GM21576 (cell line): ENCODE data around the gene ADAMTSL3.
"Not testable (repeated sequence)": the region's sequence is repeated elsewhere in the genome, so short reads cannot be mapped to it uniquely, and the experiment has no call there.

ENCODE experiments used
- ATAC-seq: cut with Tn5 transposase; IDR thresholded peaks from one replicate; pipeline ENCODE4 v1.9.1; 2021; ENCODE audit warnings: mild to moderate bottlenecking, moderate library complexity; ENCODE audit not compliant: unreplicated experiment

ADAMTSL3 gene

DNA sequence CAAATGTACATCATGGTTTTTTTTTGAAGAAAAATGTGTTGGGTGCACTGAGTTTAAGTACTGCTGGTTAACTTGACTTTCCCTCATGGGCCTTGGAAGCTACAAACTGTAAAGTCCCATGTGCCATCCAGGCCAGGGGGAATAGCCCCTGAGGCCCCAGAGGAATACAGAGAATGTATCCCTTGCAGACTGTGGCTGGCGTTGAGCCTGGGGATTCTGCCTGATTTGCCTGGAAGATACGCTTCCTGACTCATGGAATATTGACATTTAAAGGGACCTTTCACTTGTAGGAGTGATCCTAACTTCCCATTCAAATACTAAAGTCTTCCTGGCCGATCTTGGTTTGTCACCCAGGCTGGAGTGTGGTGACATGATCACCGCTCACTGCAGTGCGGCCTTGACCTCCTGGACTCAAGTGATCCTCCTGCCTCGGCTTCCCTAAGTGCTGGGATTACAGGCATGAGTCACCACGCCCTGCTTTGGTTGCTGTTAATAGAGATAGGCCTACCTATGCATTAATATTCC, 42.0 kb downstream of the ADAMTSL3 start:
- ATAC-seq, result no peak

GRCh38 chr15:83697716-83698115, 43.8 kb downstream of the ADAMTSL3 start:
- no peak for ATAC-seq

- ATAC-seq, result no peak
These were observed 44.4 kb downstream of the ADAMTSL3 start for GRCh38 chr15:83698294-83698693.

- no peak for ATAC-seq
These were observed 45.1 kb downstream of the ADAMTSL3 start for GRCh38 chr15:83699028-83699427.

DNA sequence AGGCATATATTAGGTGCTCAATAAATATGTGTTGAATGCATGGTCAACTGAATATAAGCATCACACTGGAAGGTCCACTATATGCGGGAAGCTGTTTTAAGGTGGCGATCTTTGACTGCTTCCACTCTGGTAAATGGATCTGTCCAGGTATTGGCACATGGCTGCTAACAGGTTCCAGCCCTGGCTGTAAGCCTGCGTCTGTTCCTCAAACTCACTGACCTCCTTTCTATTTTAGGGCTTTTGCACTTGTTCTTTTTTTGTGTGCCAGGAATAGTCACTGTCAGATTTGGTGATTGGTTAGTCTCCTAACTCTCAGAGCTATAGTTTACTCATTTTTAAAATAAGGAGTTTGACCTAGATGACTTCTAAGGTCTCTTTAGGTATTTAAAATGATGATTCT, 46.2 kb downstream of the ADAMTSL3 start:
- no peak for ATAC-seq

GRCh38 chr15:83702314-83702713, 48.4 kb downstream of the ADAMTSL3 start:
- not testable (repeated sequence) for ATAC-seq

DNA sequence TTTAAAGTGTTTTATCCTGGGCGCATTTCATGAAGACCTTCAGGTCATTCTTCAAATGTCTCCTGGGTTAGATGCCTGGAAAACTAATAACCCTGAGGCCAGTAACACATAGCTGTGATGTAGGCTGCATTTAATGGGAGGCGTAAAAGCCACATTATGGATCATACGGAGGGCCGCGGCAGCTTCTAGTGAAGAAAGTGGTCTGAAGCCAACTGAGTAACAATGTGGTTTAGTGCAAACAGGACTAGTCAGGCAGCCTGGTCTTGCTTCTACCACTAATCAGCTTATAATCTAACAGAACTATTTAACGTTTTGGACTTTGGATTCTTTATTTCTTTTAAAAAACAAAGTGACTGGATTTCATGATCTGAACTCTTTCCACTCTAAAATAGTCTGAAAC, 54.4 kb downstream of the ADAMTSL3 start:
- no peak for ATAC-seq

DNA sequence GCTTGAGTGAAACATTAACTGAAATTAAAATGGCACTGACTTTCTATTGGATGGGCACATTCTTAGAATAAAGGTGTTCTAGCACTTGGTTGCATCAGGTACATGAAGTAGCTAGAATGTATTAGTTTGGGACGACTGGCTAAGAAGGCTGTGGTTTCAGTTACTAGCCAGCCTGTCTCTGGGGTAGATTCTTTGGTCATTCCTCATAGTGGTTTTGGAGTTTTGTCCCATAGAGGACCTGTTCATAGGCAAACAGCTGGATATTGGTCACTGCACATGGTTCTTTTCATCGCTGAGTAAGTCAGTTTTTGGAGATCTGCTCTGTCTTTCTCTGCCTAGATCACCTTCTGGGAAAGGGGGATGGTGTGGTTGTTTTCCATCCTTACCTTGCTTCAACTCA, 55.3 kb downstream of the ADAMTSL3 start:
- ATAC-seq, result no peak

- no peak for ATAC-seq
These were observed 55.9 kb downstream of the ADAMTSL3 start for GRCh38 chr15:83709811-83710210.

GRCh38 chr15:83710452-83710851, 56.5 kb downstream of the ADAMTSL3 start:
- no peak for ATAC-seq

GRCh38 chr15:83711236-83711635, 57.3 kb downstream of the ADAMTSL3 start:
- no peak for ATAC-seq

DNA sequence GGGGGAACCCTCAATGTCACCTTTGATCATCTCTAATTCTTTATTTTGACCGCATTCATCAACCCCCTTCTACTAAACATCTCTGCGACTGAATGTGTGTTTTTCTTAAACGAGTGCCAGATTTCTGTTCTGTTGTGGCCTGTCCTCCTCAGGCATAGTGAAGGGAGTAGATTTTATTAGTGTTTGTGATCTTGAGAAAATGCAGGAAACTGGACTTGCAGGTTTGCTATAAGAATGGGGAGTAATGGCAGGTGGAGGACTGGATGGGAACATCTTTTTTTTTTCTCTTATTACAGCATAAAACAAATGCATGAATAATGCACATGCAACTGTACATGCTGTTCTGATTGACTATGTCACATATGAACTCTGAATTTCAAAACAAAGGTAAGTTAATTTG, 59.3 kb downstream of the ADAMTSL3 start:
- no peak for ATAC-seq

DNA sequence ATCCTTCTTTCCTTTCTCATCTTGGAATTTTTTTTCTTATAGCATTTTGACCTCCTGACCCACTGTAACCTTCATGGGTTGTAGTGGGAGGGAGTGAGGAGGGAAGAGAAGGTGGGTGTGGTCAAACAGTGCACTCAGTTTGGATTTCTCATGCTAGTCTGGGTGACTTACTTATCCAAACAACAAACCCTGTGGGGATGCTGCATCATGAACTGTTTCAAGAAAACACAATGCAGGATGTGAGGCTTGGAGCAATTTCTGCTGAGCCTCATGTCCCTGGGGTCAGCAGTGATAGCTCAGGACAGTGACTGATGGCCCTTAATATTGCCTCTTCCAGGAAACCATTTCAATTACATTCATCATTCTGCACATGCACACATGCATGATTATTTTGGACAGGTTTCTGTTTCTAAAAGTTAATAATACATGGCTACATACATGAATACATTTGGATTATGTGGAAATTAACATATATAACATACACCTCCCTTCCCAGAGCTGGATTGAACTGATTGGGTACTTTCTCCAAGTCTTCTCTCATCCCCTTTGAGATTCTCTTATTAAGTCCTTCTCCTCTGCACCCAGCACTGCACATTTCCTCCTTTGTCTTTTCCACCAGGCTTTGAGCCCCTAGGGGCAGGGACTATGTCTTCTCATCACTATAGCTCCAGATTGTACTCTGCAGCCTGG, 61.2 kb downstream of the ADAMTSL3 start:
- no peak for ATAC-seq

DNA sequence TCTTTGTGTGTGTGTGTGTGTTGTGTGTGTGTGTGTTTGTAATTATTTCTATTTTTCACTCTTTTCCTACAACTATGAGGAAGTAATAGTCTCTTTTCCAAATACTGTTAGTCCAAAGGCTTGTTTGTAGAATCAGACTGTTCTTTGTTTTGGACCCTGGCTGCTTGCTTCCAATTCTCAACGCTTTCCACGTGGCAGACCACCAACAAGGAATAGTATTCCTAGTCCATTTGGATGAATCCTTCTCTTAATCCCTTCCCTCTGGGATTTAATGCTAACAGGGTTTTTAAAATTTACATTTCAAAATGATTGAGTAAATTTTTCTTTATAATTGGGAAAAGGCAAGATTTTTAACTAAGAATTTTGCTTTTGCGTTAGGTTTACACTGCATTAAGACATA, 62.7 kb downstream of the ADAMTSL3 start:
- ATAC-seq, result no peak

DNA sequence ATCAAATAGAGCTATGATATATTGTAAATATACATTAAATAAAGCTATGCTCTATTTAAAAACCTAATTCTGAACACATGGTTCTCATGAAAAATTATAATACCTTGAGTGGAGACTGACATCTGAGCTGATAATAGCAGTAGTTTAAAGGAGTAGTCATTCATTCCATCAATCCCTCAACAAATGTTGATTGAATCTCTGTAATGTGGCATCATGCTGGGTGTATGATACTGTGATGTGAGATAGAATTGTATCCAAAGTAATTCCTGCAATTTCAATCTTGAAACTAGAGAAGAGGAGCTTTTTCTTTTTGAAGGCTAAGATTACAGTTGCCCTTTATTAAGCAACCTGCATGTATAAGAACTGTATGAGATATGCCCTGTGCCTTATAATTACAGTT, 63.1 kb downstream of the ADAMTSL3 start:
- ATAC-seq, result no peak

- ATAC-seq, result no peak
These were observed 66.5 kb downstream of the ADAMTSL3 start for GRCh38 chr15:83720468-83720867.

DNA sequence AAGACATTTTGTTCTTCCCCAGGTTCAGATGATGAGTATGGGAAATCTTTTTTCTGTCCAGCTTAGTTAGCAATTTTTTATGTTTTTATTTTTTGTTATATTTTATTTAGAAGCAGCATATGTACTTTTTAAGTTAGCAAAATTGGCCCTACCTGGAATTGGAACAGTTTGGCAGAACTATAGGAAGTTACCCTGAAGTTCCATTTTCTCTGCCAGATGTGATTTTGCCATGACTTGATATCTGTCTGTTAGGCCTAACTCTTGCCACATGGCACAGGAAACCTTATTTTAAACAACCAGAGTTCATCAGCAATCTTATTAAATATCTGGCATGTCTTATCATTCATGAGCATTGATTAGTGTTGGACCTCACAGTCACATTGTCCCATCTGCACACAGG, 67.1 kb downstream of the ADAMTSL3 start:
- no peak for ATAC-seq

DNA sequence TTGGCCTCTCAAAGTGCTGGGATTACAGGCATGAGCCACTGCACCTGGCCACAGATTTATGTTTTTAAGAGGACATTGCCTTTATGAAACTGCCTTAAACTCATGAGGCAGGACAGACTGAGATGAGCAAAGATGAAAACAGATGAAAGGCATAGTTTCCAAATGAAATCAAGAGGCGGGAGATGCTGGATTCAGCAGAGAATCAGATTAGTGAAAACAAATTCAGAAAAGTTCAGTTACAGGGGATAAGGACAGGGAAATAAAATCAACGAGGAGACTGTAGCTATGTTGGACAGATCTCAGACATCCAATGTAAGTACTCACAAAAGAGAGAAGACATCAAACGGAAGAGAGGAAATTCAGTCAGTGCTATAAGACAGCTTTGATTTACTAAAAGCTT, 68.1 kb downstream of the ADAMTSL3 start:
- no peak for ATAC-seq

GRCh38 chr15:83723216-83723615, 69.3 kb downstream of the ADAMTSL3 start:
- no peak for ATAC-seq

DNA sequence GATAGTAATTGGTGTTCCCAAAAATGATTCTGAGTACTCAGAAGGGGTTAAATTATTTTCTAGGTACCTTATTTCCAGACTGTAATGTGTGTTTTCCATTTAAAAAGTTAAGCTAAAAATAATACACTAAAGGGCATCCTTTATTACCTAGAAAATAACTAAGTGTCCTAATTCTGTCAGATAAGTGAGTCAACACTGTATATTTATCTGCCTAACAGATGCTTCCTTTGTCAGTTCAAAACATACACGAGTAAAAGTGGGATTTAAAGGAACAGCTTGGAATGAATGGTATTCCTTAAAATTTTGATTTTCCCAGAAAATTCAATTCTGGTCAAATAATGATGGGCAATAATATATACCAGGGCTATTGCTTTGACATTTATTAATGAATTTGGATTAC, 78.3 kb downstream of the ADAMTSL3 start:
- no peak for ATAC-seq

DNA sequence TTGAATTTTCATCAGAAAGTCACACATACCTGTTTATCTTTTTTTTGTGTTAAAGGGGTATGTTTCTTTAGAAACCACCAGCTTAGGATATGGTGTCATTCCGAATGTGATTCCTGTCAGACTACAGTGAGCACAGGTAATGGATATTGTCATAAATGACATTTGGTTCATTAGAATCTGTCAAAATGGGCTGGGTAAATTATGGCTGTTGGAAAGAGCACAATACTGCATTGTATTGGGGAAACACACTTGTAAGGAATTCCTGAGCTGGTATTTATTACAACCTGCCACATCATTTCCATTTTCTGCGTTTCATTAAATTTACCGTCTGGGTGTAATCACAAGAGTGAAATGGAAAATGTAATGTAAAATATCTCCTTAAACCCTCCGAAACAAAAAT, 78.8 kb downstream of the ADAMTSL3 start:
- ATAC-seq, result no peak

DNA sequence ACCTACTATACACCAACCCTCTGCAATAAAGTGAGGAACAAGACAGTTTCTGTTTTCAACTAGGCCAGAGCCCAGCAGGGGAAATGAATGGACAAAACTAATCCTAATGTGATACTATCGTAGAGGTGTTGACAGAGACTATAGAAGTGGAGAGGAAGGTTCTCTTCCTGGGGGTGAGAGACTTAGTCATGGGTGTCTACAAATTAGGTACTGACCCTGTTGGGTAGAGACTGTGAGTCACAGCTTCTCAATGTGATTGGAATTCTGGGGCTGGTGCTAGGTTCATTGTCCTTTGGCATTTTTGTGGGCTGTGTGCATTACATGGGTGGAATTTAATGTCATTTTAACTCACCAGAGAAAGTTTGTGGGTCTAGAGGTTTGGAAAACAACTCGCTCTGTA, 79.3 kb downstream of the ADAMTSL3 start:
- ATAC-seq, result no peak

DNA sequence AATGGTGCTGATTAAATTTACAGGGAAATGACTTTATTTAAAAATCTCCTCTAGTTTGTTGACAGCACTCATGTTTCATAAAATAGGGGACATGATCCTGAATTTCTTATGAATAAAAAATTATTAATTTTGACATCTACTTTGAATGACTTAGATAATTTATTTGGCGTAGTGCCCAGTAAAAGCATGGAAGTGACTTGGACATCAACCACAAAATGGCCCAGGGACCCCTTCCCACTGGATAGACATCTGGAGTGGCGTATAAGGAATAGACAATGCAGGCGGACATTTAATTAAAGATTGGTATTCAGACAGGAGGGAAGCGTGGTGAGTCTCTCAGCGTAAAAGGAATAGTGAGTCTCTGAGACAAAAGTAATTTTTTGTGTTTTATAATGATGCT, 79.8 kb downstream of the ADAMTSL3 start:
- ATAC-seq, result no peak
